HG03280 (cell line): Measurements from ENCODE around the gene FBXW11.

Experiments used
- ATAC-seq: cut with Tn5 transposase; IDR thresholded peaks from one replicate; pipeline ENCODE4 v1.9.1; 2021; ENCODE audit warnings: mild to moderate bottlenecking, moderate library complexity; ENCODE audit not compliant: unreplicated experiment

FBXW11 gene

GRCh38 chr5:171872666-171873065 lies 133.8 kb downstream of the FBXW11 start:
- ATAC-seq = no peak

GRCh38 chr5:171871711-171872110 lies 134.7 kb downstream of the FBXW11 start:
- no peak for ATAC-seq

GRCh38 chr5:171869956-171870355 lies 136.5 kb downstream of the FBXW11 start:
- no peak for ATAC-seq

GRCh38 chr5:171868236-171868635 lies 138.2 kb downstream of the FBXW11 start:
- ATAC-seq = no peak

GRCh38 chr5:171867786-171868185 lies 138.7 kb downstream of the FBXW11 start:
- no peak for ATAC-seq

GRCh38 chr5:171865471-171865870 lies 141.0 kb downstream of the FBXW11 start:
- no peak for ATAC-seq

GRCh38 chr5:171863935-171864334 lies 142.5 kb downstream of the FBXW11 start:
- no peak for ATAC-seq

- no peak for ATAC-seq
These were observed 143.8 kb downstream of the FBXW11 start for GRCh38 chr5:171862624-171863023.

- no peak for ATAC-seq
These were observed 145.1 kb downstream of the FBXW11 start for GRCh38 chr5:171861381-171861780.

- ATAC-seq = no peak
These were observed 148.1 kb downstream of the FBXW11 start for GRCh38 chr5:171858303-171858702.

GRCh38 chr5:171857489-171857876 lies 149.0 kb downstream of the FBXW11 start:
- ATAC-seq = no peak

GRCh38 chr5:171855798-171856763 lies 150.4 kb downstream of the FBXW11 start:
- ATAC-seq = no peak

- no peak for ATAC-seq
These were observed 151.2 kb downstream of the FBXW11 start for GRCh38 chr5:171855265-171855664.

GRCh38 chr5:171852255-171852681 lies 154.2 kb downstream of the FBXW11 start:
- ATAC-seq = no peak

- ATAC-seq = no peak
These were observed 155.2 kb downstream of the FBXW11 start for GRCh38 chr5:171851251-171851650.

GRCh38 chr5:171850324-171850947 lies 156.0 kb downstream of the FBXW11 start:
- ATAC-seq = no peak

GRCh38 chr5:171849585-171850323 lies 156.7 kb downstream of the FBXW11 start:
- ATAC-seq = no peak

- no peak for ATAC-seq
These were observed 157.4 kb downstream of the FBXW11 start for GRCh38 chr5:171848911-171849520.

GRCh38 chr5:171848486-171848885 lies 158.0 kb downstream of the FBXW11 start:
- no peak for ATAC-seq

- no peak for ATAC-seq
These were observed 158.4 kb downstream of the FBXW11 start for GRCh38 chr5:171848006-171848405.

GRCh38 chr5:171847026-171847425 lies 159.4 kb downstream of the FBXW11 start:
- ATAC-seq = no peak
